Left ventricle myocardium inferior (tissue), 1 donor: ENCODE data around the gene CYB5B. TPM values are rescaled to one million over a fixed set of nuclear protein-coding genes. Genes with fewer than 3 reads are reported as not detected.

Source experiments
- DNase-seq: peaks from one replicate; pipeline ENCODE4 v3.0.0-alpha.2; 2020
- H3K27ac ChIP-seq: fragments of 200-600 bp; replicated peaks from 2 replicates; pipeline ENCODE4 v1.8.0; 2021
- H3K27me3 ChIP-seq: fragments of 200-600 bp; 2 replicates; pipeline ENCODE4 v1.8.0; 2021; ENCODE audit warnings: low read depth
- H3K36me3 ChIP-seq: fragments of 200-600 bp; 2 replicates; pipeline ENCODE4 v1.8.0; 2021
- H3K4me1 ChIP-seq: fragments of 200-600 bp; 2 replicates; pipeline ENCODE4 v1.8.0; 2021
- H3K4me3 ChIP-seq: fragments of 200-600 bp; 2 replicates; pipeline ENCODE4 v1.8.0; 2021; ENCODE audit warnings: mild to moderate bottlenecking, moderate library complexity
- H3K9me3 ChIP-seq: fragments of 200-600 bp; replicated peaks from 2 replicates; pipeline ENCODE4 v1.8.0; 2021
- CTCF ChIP-seq: fragments of 200-600 bp; IDR thresholded peaks from 2 replicates; pipeline ENCODE4 v1.8.0; 2021; ENCODE audit warnings: antibody characterized with exemption, mild to moderate bottlenecking, borderline replicate concordance
- intact Hi-C: fragments of 100-400 bp; cut with micrococcal nuclease; formaldehyde crosslinking; loops from one replicate; pipeline ENCODE4 v1.11.0; 2022
- total RNA-seq: library from RNA; stranded (reverse); fragmentation: NEBNext Ultra II Directional; extraction: Animal tissue kit (Norgen Biotek cat#: 25700); gene quantifications from one replicate; pipeline ENCODE4 v1.2.1, GENCODE V29; 2021
- donor health status: DM: no; HTN: yes; CAD: no; lungs with severe emphysema.

CYB5B gene
- total RNA-seq, 1 donor from 2014 or later: 69.0 TPM

DNA sequence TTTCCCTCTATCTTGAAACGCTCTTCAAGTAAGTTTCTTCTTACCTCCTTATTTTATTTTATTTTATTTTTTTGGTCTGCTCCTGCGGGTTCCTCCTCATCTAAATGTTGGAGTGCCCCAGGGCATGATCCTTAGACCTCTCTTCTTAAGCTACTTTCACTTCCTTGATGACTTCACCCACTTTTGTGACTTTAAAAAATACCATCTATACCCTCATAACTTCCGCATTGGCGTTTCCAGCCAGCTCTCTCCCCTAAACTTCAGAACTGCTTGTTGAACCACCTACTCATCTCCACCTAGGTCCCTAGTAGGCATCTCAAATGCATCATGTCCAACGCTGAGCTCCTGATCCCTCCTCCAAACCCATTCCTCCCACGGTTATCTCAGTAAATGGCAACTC is 89.9 kb downstream of the CYB5B start:
- Histone ChIP-seq H3K4me3 (no peak overlapping the region), H3K27ac (no peak overlapping the region), H3K36me3 (no peaks in the 10 kb centered on the region), H3K9me3 (peaks cover 4% of the 10 kb centered on the region), H3K27me3 (no peaks in the 10 kb centered on the region), H3K4me1 (no peaks in the 10 kb centered on the region)
- intact Hi-C loops: no loop called here
- DNase-seq: no peak
- no peak for TF ChIP-seq CTCF

Other genes starting within 250 kb of the CYB5B start
- gene SNTB2, start 237.5 kb upstream of the CYB5B start, total RNA-seq: 10.2 TPM
- gene VPS4A, start 113.3 kb upstream of the CYB5B start, total RNA-seq: 27.4 TPM
- gene PDF, start 94.0 kb upstream of the CYB5B start, total RNA-seq: 6.0 TPM
- gene COG8, start 85.1 kb upstream of the CYB5B start, total RNA-seq: 24.1 TPM
- gene NIP7, start 84.8 kb upstream of the CYB5B start, total RNA-seq: 8.2 TPM
- gene TMED6, start 72.8 kb upstream of the CYB5B start, total RNA-seq: not detected
- gene TERF2, start 38.6 kb upstream of the CYB5B start, total RNA-seq: 25.0 TPM
- 13.9 TPM for gene NFAT5, start 141.3 kb downstream of the CYB5B start, total RNA-seq